HepG2 (cell line): ENCODE results near the gene PIK3R4. TPM values are rescaled to one million over a fixed set of nuclear protein-coding genes. Genes with fewer than 3 reads are reported as not detected.

Experiments
- ATAC-seq: fragments of 200-7000 bp; cut with Tn5 transposase; 3 replicates; pipeline ENCODE4 v1.9.1; 2020; ENCODE audit warnings: mild to moderate bottlenecking, moderate library complexity
- BruUV-seq: library from RNA; stranded (reverse); fragments of 400-500 nt; replicated peaks from 2 replicates; lab custom pipeline; 2021; lab: Mats Ljungman, UMichigan
- CTCF ChIA-PET: fragments of 300-600 bp; formaldehyde crosslinking; extraction: SDS; loops from one replicate; lab custom pipeline; 2021; ENCODE audit warnings: low total read pairs, inconsistent platforms, low intra/inter-chr PET ratio; lab: Yijun Ruan, JAX
- POLR2A ChIA-PET: fragments of 350-600 bp; sonication (Branson Sonifier 250); formaldehyde crosslinking; loops from one replicate; lab custom pipeline; 2020; ENCODE audit warnings: antibody characterized with exemption, inconsistent platforms; lab: Yijun Ruan, JAX
- DNase-seq: peaks from one replicate; pipeline ENCODE4 v3.0.0-alpha.2; 2015; ENCODE audit warnings: low spot score
- FAIRE-seq: peaks from 3 replicates; lab custom pipeline; 2011; peaks lifted over from hg19 to GRCh38; lab: Jason Lieb, UNC
- H2AFZ ChIP-seq: one replicate; pipeline ENCODE4 v1.6.1; 2011; ENCODE audit warnings: low read length, inconsistent platforms
- H3K27ac ChIP-seq: fragments of 300-600 bp; 3 replicates; pipeline ENCODE4 v1.8.0; 2011; ENCODE audit warnings: mixed run types, mild to moderate bottlenecking, mixed read lengths, low read length, inconsistent platforms; ENCODE audit not compliant: insufficient read depth; ENCODE audit errors: extremely low read length
- H3K27me3 ChIP-seq, 2 experiments: fragments of 200-600 bp in 1 of 2; 2 replicates in 1 of 2; 3 replicates in 1 of 2; pipeline versions ENCODE4 v1.6.0 to v1.8.0; 2011; ENCODE audit warnings: low read length in 2 of 2, mild to moderate bottlenecking in 2 of 2, moderate library complexity in 2 of 2, inconsistent platforms in 1 of 2; ENCODE audit not compliant: insufficient read depth in 2 of 2, control insufficient read depth in 1 of 2
- H3K36me3 ChIP-seq, 2 experiments: fragments of 200-600 bp in 1 of 2; replicated peaks in 1 of 2; 2 replicates in 1 of 2; 3 replicates in 1 of 2; pipeline versions ENCODE4 v1.5.1 to v1.8.0; 2011; ENCODE audit warnings: low read length in 2 of 2, inconsistent platforms in 1 of 2; ENCODE audit not compliant: insufficient read depth in 2 of 2, control insufficient read depth in 1 of 2
- H3K4me1 ChIP-seq: 2 replicates; pipeline ENCODE4 v1.5.1; 2012; ENCODE audit warnings: low read length, inconsistent platforms; ENCODE audit not compliant: insufficient read depth
- H3K4me2 ChIP-seq: 2 replicates; pipeline ENCODE4 v1.6.0; 2011; ENCODE audit warnings: low read depth, low read length, inconsistent platforms
- H3K4me3 ChIP-seq, 3 experiments: fragments of 200-600 bp in 1 of 3; sonication (generic), shearing (Covaris generic) in 1 of 3; replicated peaks in 1 of 3; 2 replicates each; pipeline ENCODE4 v1.5.1; 2011 to 2016; ENCODE audit warnings: low read length in 3 of 3, inconsistent platforms in 2 of 3, low read depth in 2 of 3, mild to moderate bottlenecking in 2 of 3, control low read depth in 1 of 3, mixed read lengths in 1 of 3; ENCODE audit not compliant: insufficient read depth in 1 of 3
- H3K79me2 ChIP-seq: one replicate; pipeline ENCODE4 v1.6.1; 2011; ENCODE audit warnings: low read length, inconsistent platforms; ENCODE audit not compliant: insufficient read depth
- H3K9ac ChIP-seq: 2 replicates; pipeline ENCODE4 v1.6.0; 2011; ENCODE audit warnings: mild to moderate bottlenecking, low read depth, low read length, inconsistent platforms; ENCODE audit not compliant: insufficient read depth
- H3K9me3 ChIP-seq: 2 replicates; pipeline ENCODE4 v1.5.1; 2012; ENCODE audit warnings: mild to moderate bottlenecking, low read length
- H4K20me1 ChIP-seq: 2 replicates; pipeline ENCODE4 v1.6.0; 2011; ENCODE audit warnings: inconsistent platforms, mild to moderate bottlenecking, low read length, moderate library complexity; ENCODE audit not compliant: insufficient read depth
- CBX5 ChIP-seq: sonication (generic); formaldehyde crosslinking; IDR thresholded peaks from 2 replicates; pipeline ENCODE4 v1.4.0; 2020; ENCODE audit warnings: missing genetic modification reagents, borderline replicate concordance
- GABPA ChIP-seq, 2 experiments: IDR thresholded peaks; 2 replicates each; pipeline ENCODE4 v1.6.1; 2011 to 2016; ENCODE audit warnings: low read depth in 2 of 2, low read length in 1 of 2, missing biosample characterization in 1 of 2, missing genetic modification characterization in 1 of 2
- GATAD1 ChIP-seq: IDR thresholded peaks from 2 replicates; pipeline ENCODE4 v1.6.1; 2016; ENCODE audit warnings: missing genetic modification reagents, missing compliant biosample characterization
- KMT2B ChIP-seq: IDR thresholded peaks from 2 replicates; pipeline ENCODE4 v1.6.1; 2016; ENCODE audit warnings: missing genetic modification reagents, missing compliant biosample characterization
- MIER3 ChIP-seq: IDR thresholded peaks from 2 replicates; pipeline ENCODE4 v1.6.1; 2016; ENCODE audit warnings: missing compliant biosample characterization, borderline replicate concordance
- NCOA1 ChIP-seq: sonication (generic); formaldehyde crosslinking; IDR thresholded peaks from 2 replicates; pipeline ENCODE4 v1.9.0; 2021; ENCODE audit warnings: missing genetic modification reagents
- NPAS2 ChIP-seq: sonication (generic); formaldehyde crosslinking; IDR thresholded peaks from 2 replicates; pipeline ENCODE4 v1.8.0; 2022; ENCODE audit warnings: mild to moderate bottlenecking, missing genetic modification reagents, borderline replicate concordance
- PAWR ChIP-seq: sonication (generic); formaldehyde crosslinking; IDR thresholded peaks from 2 replicates; pipeline ENCODE4 v1.4.0; 2020; ENCODE audit warnings: missing genetic modification reagents, mild to moderate bottlenecking, borderline replicate concordance
- ZFYVE20 ChIP-seq: sonication (generic); formaldehyde crosslinking; IDR thresholded peaks from 2 replicates; pipeline ENCODE4 v1.8.0; 2023; ENCODE audit warnings: low read depth, mild to moderate bottlenecking, moderate library complexity, missing genetic modification reagents, borderline replicate concordance
- ZNF619 ChIP-seq: sonication (generic); formaldehyde crosslinking; IDR thresholded peaks from 2 replicates; pipeline ENCODE4 v1.4.0; 2020; ENCODE audit warnings: mild to moderate bottlenecking, missing genetic modification reagents
- in situ Hi-C: cut with HindIII; loops from 2 replicates; pipeline ENCODE4 v1.10.0; 2017; ENCODE audit warnings: low pct_unique_long_range_greater_than_20kb; ENCODE audit not compliant: extremely low pct_ligation_motif_present
- intact Hi-C: fragments of 100-400 bp; cut with micrococcal nuclease; formaldehyde crosslinking; loops from one replicate; pipeline ENCODE4 v1.10.0; 2022; ENCODE audit not compliant: unreplicated experiment
- polyA plus RNA-seq, 8 experiments: library from polyadenylated mRNA; depleted of rRNA in 3 of 8; stranded (reverse) in 7 of 8; unstranded in 1 of 8; fragments of >200 nt; fragmentation: Illumina TruSeq in 4 of 8; extraction: Trizol in 4 of 8; gene quantifications; 2 replicates each; pipeline versions ENCODE4 v1.2.1 to v1.2.3, GENCODE V29; 2011 to 2016; ENCODE audit warnings: low read depth in 4 of 8, missing spikeins in 1 of 8, mixed read lengths in 1 of 8; ENCODE audit not compliant: insufficient read depth in 1 of 8
- total RNA-seq, 5 experiments: library from RNA; depleted of rRNA; stranded (reverse); fragments of >200 nt; fragmentation: Illumina TruSeq; extraction: Trizol; gene quantifications; 2 replicates each; pipeline ENCODE4 v1.2.3, GENCODE V29; 2016; ENCODE audit warnings: low read depth in 1 of 5
- TF ChIP-seq, protein P1 (sequence below): sonication (generic); formaldehyde crosslinking; IDR thresholded peaks from 2 replicates; pipeline ENCODE4 v1.5.1; 2020; ENCODE audit warnings: missing genetic modification reagents, mild to moderate bottlenecking, borderline replicate concordance
- TF ChIP-seq, protein P2 (sequence below): sonication (generic); formaldehyde crosslinking; IDR thresholded peaks from 2 replicates; pipeline ENCODE4 v1.8.0; 2022; ENCODE audit warnings: missing genetic modification reagents, mild to moderate bottlenecking, inconsistent platforms, borderline replicate concordance
- TF ChIP-seq, protein P3 (sequence below): sonication (generic); formaldehyde crosslinking; IDR thresholded peaks from 2 replicates; pipeline ENCODE4 v1.5.1; 2020; ENCODE audit warnings: mild to moderate bottlenecking, missing genetic modification reagents, borderline replicate concordance
- TF ChIP-seq, protein P4 (sequence below): sonication (generic); formaldehyde crosslinking; IDR thresholded peaks from 2 replicates; pipeline ENCODE4 v1.4.0; 2020; ENCODE audit warnings: missing genetic modification reagents

The PIK3R4 gene
- total and polyA plus RNA-seq, 2 of the 13 experiments (the other 11 are each of a cell fraction or from before 2014, with no cell fraction given): 22.4 to 26.0 TPM

DNA sequence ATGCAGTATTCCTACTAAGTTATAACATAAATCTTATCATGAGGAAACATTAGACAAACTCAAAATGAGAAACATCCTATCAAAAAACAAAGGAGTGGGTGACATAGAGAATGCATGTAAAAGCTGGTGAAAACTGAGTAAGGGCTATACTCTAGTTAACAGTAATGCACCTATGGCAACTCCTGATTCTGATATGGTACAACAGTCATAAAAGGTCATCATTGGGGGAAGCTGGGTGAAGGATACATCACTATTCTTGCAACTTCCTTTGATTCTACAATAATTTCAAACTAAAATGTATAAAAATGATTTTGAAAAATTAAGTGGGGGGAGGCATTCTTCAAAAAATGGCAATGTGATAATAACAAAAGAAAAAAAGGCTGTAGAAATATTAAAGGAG is 6.8 kb downstream of the PIK3R4 start:
- H3K36me3 ChIP-seq: peaks cover 3 to 9% of the 10 kb centered on the region in 2 experiments
- no peak for FAIRE-seq
- no peaks in the 10 kb centered on the region for H3K9me3 ChIP-seq
- H3K27ac ChIP-seq: no peak overlapping the region
- no peaks in the 10 kb centered on the region for H3K27me3 ChIP-seq
- DNase-seq: no peak
- no peak overlapping the region for H2AFZ ChIP-seq
- in situ Hi-C loops (no loop called here), intact Hi-C loops (no loop called here)
- peaks cover 53% of the 10 kb centered on the region for H3K79me2 ChIP-seq
- ChIA-PET POLR2A (no interaction called here), CTCF (no interaction called here)
- peaks cover 39% of the 10 kb centered on the region for H3K4me1 ChIP-seq
- ATAC-seq: no peak
- no peak overlapping the region for H3K4me2 ChIP-seq
- no peaks in the 10 kb centered on the region for H4K20me1 ChIP-seq
- no peak overlapping the region for H3K4me3 ChIP-seq
- BruUV-seq: no TSS peak
- H3K9ac ChIP-seq: no peak overlapping the region
- TF ChIP-seq PAWR (CRISPR knock-in tag) (no peak), MIER3 (CRISPR knock-in tag) (no peak), ZFYVE20 (CRISPR knock-in tag) (no peak), KMT2B (CRISPR knock-in tag) (no peak), GABPA (IDR thresholded peaks at IDR 0.05; ENCODE audit: low read depth, low read length) (no peak), GABPA (CRISPR knock-in tag; IDR thresholded peaks at IDR 0.05; ENCODE audit: low read depth) (no peak), NPAS2 (CRISPR knock-in tag) (no peak), CBX5 (CRISPR knock-in tag) (no peak), NCOA1 (no peak), GATAD1 (CRISPR knock-in tag) (no peak), ZNF619 (CRISPR knock-in tag) (no peak)
- TF ChIP-seq, protein P1, sequence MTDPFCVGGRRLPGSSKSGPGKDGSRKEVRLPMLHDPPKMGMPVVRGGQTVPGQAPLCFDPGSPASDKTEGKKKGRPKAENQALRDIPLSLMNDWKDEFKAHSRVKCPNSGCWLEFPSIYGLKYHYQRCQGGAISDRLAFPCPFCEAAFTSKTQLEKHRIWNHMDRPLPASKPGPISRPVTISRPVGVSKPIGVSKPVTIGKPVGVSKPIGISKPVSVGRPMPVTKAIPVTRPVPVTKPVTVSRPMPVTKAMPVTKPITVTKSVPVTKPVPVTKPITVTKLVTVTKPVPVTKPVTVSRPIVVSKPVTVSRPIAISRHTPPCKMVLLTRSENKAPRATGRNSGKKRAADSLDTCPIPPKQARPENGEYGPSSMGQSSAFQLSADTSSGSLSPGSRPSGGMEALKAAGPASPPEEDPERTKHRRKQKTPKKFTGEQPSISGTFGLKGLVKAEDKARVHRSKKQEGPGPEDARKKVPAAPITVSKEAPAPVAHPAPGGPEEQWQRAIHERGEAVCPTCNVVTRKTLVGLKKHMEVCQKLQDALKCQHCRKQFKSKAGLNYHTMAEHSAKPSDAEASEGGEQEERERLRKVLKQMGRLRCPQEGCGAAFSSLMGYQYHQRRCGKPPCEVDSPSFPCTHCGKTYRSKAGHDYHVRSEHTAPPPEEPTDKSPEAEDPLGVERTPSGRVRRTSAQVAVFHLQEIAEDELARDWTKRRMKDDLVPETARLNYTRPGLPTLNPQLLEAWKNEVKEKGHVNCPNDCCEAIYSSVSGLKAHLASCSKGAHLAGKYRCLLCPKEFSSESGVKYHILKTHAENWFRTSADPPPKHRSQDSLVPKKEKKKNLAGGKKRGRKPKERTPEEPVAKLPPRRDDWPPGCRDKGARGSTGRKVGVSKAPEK (CRISPR knock-in tag): no peak
- TF ChIP-seq, protein P2, sequence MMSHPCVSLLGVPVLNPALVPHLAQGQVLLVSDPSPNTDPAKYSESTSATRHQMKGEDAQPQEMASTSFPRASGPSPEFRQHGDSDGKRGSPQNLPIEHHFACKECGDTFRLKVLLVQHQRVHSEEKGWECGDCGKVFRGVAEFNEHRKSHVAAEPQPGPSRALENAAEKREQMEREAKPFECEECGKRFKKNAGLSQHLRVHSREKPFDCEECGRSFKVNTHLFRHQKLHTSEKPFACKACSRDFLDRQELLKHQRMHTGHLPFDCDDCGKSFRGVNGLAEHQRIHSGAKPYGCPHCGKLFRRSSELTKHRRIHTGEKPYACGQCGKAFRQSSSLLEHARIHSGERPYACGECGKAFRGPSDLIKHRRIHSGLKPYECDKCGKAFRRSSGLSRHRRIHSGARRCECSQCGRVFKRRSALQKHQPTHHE (CRISPR knock-in tag): no peak
- TF ChIP-seq, protein P3, sequence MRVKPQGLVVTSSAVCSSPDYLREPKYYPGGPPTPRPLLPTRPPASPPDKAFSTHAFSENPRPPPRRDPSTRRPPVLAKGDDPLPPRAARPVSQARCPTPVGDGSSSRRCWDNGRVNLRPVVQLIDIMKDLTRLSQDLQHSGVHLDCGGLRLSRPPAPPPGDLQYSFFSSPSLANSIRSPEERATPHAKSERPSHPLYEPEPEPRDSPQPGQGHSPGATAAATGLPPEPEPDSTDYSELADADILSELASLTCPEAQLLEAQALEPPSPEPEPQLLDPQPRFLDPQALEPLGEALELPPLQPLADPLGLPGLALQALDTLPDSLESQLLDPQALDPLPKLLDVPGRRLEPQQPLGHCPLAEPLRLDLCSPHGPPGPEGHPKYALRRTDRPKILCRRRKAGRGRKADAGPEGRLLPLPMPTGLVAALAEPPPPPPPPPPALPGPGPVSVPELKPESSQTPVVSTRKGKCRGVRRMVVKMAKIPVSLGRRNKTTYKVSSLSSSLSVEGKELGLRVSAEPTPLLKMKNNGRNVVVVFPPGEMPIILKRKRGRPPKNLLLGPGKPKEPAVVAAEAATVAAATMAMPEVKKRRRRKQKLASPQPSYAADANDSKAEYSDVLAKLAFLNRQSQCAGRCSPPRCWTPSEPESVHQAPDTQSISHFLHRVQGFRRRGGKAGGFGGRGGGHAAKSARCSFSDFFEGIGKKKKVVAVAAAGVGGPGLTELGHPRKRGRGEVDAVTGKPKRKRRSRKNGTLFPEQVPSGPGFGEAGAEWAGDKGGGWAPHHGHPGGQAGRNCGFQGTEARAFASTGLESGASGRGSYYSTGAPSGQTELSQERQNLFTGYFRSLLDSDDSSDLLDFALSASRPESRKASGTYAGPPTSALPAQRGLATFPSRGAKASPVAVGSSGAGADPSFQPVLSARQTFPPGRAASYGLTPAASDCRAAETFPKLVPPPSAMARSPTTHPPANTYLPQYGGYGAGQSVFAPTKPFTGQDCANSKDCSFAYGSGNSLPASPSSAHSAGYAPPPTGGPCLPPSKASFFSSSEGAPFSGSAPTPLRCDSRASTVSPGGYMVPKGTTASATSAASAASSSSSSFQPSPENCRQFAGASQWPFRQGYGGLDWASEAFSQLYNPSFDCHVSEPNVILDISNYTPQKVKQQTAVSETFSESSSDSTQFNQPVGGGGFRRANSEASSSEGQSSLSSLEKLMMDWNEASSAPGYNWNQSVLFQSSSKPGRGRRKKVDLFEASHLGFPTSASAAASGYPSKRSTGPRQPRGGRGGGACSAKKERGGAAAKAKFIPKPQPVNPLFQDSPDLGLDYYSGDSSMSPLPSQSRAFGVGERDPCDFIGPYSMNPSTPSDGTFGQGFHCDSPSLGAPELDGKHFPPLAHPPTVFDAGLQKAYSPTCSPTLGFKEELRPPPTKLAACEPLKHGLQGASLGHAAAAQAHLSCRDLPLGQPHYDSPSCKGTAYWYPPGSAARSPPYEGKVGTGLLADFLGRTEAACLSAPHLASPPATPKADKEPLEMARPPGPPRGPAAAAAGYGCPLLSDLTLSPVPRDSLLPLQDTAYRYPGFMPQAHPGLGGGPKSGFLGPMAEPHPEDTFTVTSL: no peak
- TF ChIP-seq, protein P4, sequence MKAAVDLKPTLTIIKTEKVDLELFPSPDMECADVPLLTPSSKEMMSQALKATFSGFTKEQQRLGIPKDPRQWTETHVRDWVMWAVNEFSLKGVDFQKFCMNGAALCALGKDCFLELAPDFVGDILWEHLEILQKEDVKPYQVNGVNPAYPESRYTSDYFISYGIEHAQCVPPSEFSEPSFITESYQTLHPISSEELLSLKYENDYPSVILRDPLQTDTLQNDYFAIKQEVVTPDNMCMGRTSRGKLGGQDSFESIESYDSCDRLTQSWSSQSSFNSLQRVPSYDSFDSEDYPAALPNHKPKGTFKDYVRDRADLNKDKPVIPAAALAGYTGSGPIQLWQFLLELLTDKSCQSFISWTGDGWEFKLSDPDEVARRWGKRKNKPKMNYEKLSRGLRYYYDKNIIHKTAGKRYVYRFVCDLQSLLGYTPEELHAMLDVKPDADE (CRISPR knock-in tag): no peak
